Measurements from ENCODE around the gene MPV17L2. TPM values are rescaled to one million over a fixed set of nuclear protein-coding genes. Genes with fewer than 3 reads are reported as not detected.

The MPV17L2 gene
- total and polyA plus RNA-seq, 2 of the 4 experiments (the other 2 are of a cell fraction) = 7.2 to 19.5 TPM

DNA sequence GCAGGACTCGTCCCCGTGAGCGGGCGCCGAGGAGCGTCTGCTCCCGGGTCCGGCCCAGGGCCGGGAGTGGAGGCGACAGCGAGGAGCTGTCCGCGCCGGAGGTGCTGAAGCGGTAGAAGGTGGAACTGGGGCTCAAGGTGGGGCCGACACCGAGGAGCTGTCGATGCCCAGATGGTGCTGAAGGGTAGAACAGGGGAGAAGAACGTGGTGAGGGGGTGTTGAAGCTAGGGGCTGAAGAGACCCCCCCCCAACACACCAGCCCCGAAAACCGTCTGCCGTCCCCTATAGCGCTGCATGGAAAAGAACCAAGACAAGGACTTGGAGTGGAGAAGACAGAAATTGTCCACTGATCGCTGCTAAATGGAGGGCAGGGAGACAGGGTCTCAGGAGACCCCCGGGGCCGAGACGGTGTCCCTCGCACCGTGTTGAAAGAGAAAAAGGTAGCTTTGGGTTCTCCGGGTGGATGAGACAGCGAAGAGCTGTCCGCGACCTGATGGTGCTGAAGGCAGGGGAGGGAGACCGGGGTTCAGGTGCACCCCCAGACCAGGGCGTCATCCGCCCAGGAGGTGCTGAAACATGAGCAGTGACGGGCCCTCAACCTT lies 40.3 kb downstream of the MPV17L2 start:
- ChIA-PET CTCF (interaction anchor here (1.0 kb wide), 1 partner anchor 25 kb away, joined by 4 read pairs; no protein-coding TSS in a partner anchor), POLR2A (ENCODE audit: unreplicated experiment) (no interaction called here)
- no TSS peak for BruUV-seq (replicated peaks)
- no peaks in the 10 kb centered on the region for H3K9me1 ChIP-seq (ENCODE audit: insufficient read depth, low read length)
- H2BK20ac ChIP-seq (ENCODE audit: low read depth, low read length) = no peak overlapping the region
- no peak overlapping the region for H3K27ac ChIP-seq (ENCODE audit: insufficient read depth, low read length)
- TF ChIP-seq BHLHE40 (IDR thresholded peaks at IDR 0.05; ENCODE audit: low read depth, low read length) = no peak
- TF ChIP-seq, protein P1, sequence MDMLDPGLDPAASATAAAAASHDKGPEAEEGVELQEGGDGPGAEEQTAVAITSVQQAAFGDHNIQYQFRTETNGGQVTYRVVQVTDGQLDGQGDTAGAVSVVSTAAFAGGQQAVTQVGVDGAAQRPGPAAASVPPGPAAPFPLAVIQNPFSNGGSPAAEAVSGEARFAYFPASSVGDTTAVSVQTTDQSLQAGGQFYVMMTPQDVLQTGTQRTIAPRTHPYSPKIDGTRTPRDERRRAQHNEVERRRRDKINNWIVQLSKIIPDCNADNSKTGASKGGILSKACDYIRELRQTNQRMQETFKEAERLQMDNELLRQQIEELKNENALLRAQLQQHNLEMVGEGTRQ (IDR thresholded peaks at IDR 0.05; ENCODE audit: low read depth, low read length) = no peak
- TF ChIP-seq MAFK (IDR thresholded peaks at IDR 0.05; ENCODE audit: low read depth, low read length) = no peak
- TF ChIP-seq CHD1 (IDR thresholded peaks at IDR 0.05; ENCODE audit: low read depth, low read length) = no peak
- no peak; the same call in 1 of the 2 replicates for TF ChIP-seq SMC3 (IDR thresholded peaks at IDR 0.05; ENCODE audit: low read depth, low read length)
- TF ChIP-seq MAZ (IDR thresholded peaks at IDR 0.05; ENCODE audit: borderline replicate concordance, low read depth, low read length) = no peak
- TF ChIP-seq MXI1 (IDR thresholded peaks at IDR 0.05; ENCODE audit: borderline replicate concordance, low read depth, low read length) = 0 out of 2 replicates have a peak, but pooled peaks have one; percentile 17
- TF ChIP-seq RCOR1 (IDR thresholded peaks at IDR 0.05; ENCODE audit: insufficient replicate concordance, low read length) = peak; percentile 28
- peak overlapping the region; percentile 5 for H2AK9ac ChIP-seq (replicated peaks; ENCODE audit: low read depth, low read length, poor library complexity)
- H4K8ac ChIP-seq (ENCODE audit: low read depth in 2 of 2, low read length in 2 of 2) = no peak overlapping the region
- H3K27me3 ChIP-seq (ENCODE audit: control insufficient read depth, insufficient read depth, low read length) = peaks cover 19% of the 10 kb centered on the region
- no peak overlapping the region for H3K9ac ChIP-seq (ENCODE audit: low read depth, low read length)
- no peak overlapping the region for H2BK5ac ChIP-seq (ENCODE audit: low read depth, low read length, poor library complexity, severe bottlenecking)
- H4K91ac ChIP-seq (ENCODE audit: insufficient read depth, low read depth, low read length) = no peak overlapping the region
- no peaks in the 10 kb centered on the region for H3K4me1 ChIP-seq (ENCODE audit: control insufficient read depth, insufficient read depth, low read length)
- dilution Hi-C loops (cut with HindIII; ENCODE audit: low sequenced_read_pairs, unreplicated experiment) = no loop called here
- in situ Hi-C loops (cut with MboI; ENCODE audit: low sequenced_read_pairs) = no loop called here
- peak; percentile 93 for ATAC-seq (ENCODE audit: low read depth)
- no peak overlapping the region for H2BK120ac ChIP-seq (ENCODE audit: low read depth, low read length)
- H2AFZ ChIP-seq (replicated peaks; ENCODE audit: low read length, poor library complexity) = peak overlapping the region; percentile 5
- H3K79me1 ChIP-seq (ENCODE audit: low read depth in 1 of 2, low read length in 2 of 2) = no peaks in the 10 kb centered on the region
- H3K4me2 ChIP-seq (ENCODE audit: low read depth, low read length) = no peak overlapping the region
- H3K4me3 ChIP-seq (ENCODE audit: insufficient read depth, low read depth, low read length) = no peak overlapping the region
- H4K20me1 ChIP-seq (ENCODE audit: insufficient read depth, low read length) = peaks cover 5% of the 10 kb centered on the region; the same call in 1 of the 2 replicates
- no peak overlapping the region for H2BK15ac ChIP-seq (ENCODE audit: low read depth, low read length)
- H3K36me3 ChIP-seq (ENCODE audit: control insufficient read depth, insufficient read depth, low read length) = no peaks in the 10 kb centered on the region
- intact Hi-C loops (cut with micrococcal nuclease) = no loop called here
- H2AK5ac ChIP-seq (ENCODE audit: low read depth, low read length) = no peak overlapping the region
- WGBS, 2 experiments (ENCODE audit: extremely low coverage in 2 of 2, insufficient read length in 1 of 2) = 11% methylated on average over 14 of the region's 37 CpGs; no CpG with 5 or more reads in 1 of the 2 experiments
- no peak overlapping the region for H3K14ac ChIP-seq (replicated peaks; ENCODE audit: low read depth, low read length)
- H3K56ac ChIP-seq (ENCODE audit: extremely low read depth, insufficient read depth, low read length) = no peak overlapping the region
- no peak overlapping the region for H3K23ac ChIP-seq (ENCODE audit: low read depth, low read length)
- no peak overlapping the region for H3K4ac ChIP-seq (ENCODE audit: low read depth, low read length)
- DNase-seq = peak; percentile 39
- no peak overlapping the region for H3K18ac ChIP-seq (ENCODE audit: low read depth, low read length)
- H3K9me3 ChIP-seq (ENCODE audit: control insufficient read depth, insufficient read depth, low read length) = peaks cover 3% of the 10 kb centered on the region; the same call in 1 of the 2 replicates
- no peak overlapping the region for H4K5ac ChIP-seq (ENCODE audit: low read depth, low read length)

All from IMR-90 (cell line).